LNCaP clone FGC (cell line): ENCODE results near the gene PRODH2.
"Not testable (repeated sequence)": the region's sequence is repeated elsewhere in the genome, so short reads cannot be mapped to it uniquely, and the experiment has no call there.

Source experiments
- DNase-seq: peaks from one replicate; pipeline ENCODE4 v3.0.0-alpha.2; 2011; ENCODE audit warnings: low read depth
- H3K4me3 ChIP-seq: 2 replicates; pipeline ENCODE4 v1.5.1; 2011; ENCODE audit warnings: mild to moderate bottlenecking, low read depth, low read length, control low read depth
- TF ChIP-seq, protein P1 (sequence below): IDR thresholded peaks from 2 replicates; pipeline ENCODE4 v1.5.1; 2012; ENCODE audit warnings: mild to moderate bottlenecking; ENCODE audit not compliant: control insufficient read depth, insufficient read depth; ENCODE audit errors: extremely low read depth

The PRODH2 gene

GRCh38 chr19:35777086-35777841 lies 35.4 kb downstream of the PRODH2 start:
- DNase-seq = no peak
- H3K4me3 ChIP-seq = no peak overlapping the region
- TF ChIP-seq, protein P1, sequence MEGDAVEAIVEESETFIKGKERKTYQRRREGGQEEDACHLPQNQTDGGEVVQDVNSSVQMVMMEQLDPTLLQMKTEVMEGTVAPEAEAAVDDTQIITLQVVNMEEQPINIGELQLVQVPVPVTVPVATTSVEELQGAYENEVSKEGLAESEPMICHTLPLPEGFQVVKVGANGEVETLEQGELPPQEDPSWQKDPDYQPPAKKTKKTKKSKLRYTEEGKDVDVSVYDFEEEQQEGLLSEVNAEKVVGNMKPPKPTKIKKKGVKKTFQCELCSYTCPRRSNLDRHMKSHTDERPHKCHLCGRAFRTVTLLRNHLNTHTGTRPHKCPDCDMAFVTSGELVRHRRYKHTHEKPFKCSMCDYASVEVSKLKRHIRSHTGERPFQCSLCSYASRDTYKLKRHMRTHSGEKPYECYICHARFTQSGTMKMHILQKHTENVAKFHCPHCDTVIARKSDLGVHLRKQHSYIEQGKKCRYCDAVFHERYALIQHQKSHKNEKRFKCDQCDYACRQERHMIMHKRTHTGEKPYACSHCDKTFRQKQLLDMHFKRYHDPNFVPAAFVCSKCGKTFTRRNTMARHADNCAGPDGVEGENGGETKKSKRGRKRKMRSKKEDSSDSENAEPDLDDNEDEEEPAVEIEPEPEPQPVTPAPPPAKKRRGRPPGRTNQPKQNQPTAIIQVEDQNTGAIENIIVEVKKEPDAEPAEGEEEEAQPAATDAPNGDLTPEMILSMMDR = no peak

- no peak for DNase-seq
- TF ChIP-seq, protein P1 = no peak
These were observed 36.4 kb downstream of the PRODH2 start for GRCh38 chr19:35776102-35776788.

GRCh38 chr19:35775298-35776101 lies 37.1 kb downstream of the PRODH2 start, which contains the start of gene ARHGAP33:
ARHGAP33 (plus strand) TSS chr19:35775564; CDS start chr19:35775659, 95 bp downstream.
- peak within 1 kb of the TSS; percentile 69 for H3K4me3 ChIP-seq
- TF ChIP-seq, protein P1 = no peak
- peak; percentile 85 for DNase-seq

More at GRCh38 chr19:35776102-35776788, 36.4 kb downstream of the PRODH2 start:
- H3K4me3 ChIP-seq = peak overlapping the region; percentile 69

DNA sequence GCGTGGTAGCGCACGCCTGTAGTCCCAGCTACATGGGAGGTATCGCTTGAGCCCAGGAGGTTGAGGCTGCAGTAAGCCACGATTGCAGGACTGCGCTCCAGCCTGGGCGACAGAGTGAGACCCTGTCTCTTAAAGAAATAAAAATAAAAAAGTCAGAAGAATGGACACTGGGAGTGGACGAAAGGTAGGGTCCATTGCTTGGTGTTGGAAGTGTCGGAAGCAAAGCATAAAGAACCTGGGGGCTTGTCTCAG lies 37.7 kb downstream of the PRODH2 start:
- TF ChIP-seq, protein P1 = no peak
- DNase-seq = no peak
- peak overlapping the region; percentile 69 for H3K4me3 ChIP-seq

DNA sequence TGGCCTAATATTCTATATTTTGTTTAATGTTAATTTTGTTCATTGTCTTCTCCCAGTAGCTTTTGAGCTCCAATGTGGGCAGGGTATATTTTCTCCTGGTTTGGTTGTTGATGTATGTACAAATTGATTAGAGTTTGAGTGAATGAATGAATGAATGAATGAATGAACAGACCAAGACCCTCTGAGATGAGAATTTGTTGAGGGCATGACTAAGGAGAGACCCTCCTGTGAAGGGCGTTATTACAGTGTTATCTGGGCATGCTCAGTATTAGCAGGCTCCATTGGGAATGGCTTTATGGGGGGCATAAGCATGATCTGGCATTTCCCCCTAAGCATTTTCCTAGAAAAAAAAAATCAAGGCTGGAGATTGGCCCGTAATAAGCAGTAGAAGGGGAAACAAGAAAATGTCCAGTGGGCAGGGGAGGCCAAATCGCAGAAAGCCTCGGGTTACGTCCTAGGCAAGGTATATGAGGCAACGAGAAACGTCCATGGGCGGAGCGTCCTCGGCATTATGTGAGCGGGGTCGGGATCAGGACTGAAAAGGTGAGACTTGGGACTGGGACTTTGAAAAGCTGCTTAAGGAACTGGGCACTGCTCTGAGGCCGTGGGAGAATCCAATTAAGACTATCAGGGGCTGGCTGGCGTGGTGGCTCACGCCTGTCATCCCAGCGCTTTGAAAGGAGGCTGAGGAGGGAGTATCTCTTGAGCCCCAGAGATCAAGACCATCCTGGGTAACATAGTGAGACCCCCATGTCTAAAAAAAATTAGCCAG lies 38.2 kb downstream of the PRODH2 start:
- peak overlapping the region; percentile 69 for H3K4me3 ChIP-seq
- TF ChIP-seq, protein P1 = no peak
- no peak for DNase-seq

DNA sequence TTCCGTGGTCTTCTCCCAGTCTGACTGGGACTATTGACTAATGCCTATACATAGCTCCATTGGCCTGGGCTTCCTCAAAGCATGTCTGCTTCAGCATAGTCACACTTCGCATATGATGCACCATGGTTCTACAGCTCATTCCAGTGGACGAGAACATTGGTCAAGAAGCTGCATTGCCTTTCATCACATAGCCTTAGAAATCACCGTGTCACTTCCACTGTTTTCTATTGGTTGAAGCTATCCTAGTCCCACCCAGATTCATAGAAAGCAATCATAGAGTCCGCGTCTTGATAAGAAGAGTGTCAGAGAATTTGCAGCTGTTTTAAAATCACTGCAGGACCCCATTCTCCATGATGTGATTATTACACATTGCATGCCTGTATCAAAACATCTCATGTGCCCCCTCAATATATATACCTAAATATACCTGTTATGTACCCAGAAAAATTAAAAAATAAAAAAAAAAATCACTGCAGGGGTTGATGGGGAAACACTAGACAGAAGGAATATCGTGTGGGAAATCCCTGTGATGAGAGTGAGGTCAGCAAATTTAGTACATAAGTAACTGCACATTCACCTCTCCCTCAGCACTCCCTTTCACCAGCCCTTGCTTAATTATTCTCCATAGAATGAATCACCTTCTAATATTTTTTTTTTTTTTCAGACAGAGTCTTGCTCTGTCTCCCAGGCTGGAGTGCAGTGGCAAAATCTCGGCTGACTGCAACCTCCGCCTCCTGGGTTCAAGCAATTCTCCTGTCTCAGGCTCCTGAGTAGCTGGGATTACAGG lies 39.4 kb downstream of the PRODH2 start:
- H3K4me3 ChIP-seq = no peak overlapping the region
- TF ChIP-seq, protein P1 = no peak
- no peak for DNase-seq

- H3K4me3 ChIP-seq, DNase-seq: not testable (repeated sequence)
These were observed 40.3 kb downstream of the PRODH2 start for GRCh38 chr19:35772362-35772761.
